ENCODE measurements around the gene HP.

The HP gene

GRCh38 chr16:72101195-72101594 lies 46.9 kb downstream of the HP start:
- H3K4me3 ChIP-seq (ENCODE audit: low read length) = no peak overlapping the region
- TF ChIP-seq, protein P1, sequence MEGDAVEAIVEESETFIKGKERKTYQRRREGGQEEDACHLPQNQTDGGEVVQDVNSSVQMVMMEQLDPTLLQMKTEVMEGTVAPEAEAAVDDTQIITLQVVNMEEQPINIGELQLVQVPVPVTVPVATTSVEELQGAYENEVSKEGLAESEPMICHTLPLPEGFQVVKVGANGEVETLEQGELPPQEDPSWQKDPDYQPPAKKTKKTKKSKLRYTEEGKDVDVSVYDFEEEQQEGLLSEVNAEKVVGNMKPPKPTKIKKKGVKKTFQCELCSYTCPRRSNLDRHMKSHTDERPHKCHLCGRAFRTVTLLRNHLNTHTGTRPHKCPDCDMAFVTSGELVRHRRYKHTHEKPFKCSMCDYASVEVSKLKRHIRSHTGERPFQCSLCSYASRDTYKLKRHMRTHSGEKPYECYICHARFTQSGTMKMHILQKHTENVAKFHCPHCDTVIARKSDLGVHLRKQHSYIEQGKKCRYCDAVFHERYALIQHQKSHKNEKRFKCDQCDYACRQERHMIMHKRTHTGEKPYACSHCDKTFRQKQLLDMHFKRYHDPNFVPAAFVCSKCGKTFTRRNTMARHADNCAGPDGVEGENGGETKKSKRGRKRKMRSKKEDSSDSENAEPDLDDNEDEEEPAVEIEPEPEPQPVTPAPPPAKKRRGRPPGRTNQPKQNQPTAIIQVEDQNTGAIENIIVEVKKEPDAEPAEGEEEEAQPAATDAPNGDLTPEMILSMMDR (conservative IDR thresholded peaks at IDR 0.05; ENCODE audit: low read depth, low read length) = no peak
- DNase-seq (ENCODE audit: low read depth) = no peak

DNA sequence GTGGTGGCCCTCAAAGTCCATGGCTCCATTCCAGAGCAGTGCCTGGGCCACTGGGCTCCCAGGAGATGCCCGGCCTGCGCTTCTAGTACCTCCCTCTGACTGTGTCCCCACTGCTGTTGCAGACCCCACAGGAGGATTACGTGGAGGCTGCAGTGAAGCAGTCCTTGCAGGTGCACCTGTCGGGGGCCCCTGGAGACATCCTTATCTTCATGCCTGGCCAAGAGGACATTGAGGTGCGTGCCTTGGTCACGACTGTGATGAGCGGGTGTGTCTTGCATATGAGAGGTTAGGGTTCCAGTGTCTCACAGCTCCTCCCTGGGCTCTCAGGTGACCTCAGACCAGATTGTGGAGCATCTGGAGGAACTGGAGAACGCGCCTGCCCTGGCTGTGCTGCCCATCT lies 50.6 kb downstream of the HP start:
- no peak for DNase-seq (ENCODE audit: low read depth)
- TF ChIP-seq, protein P1 (conservative IDR thresholded peaks at IDR 0.05; ENCODE audit: low read depth, low read length) = no peak
- no peak overlapping the region for H3K4me3 ChIP-seq (ENCODE audit: low read length)

GRCh38 chr16:72105978-72106377 lies 51.7 kb downstream of the HP start:
- no peak for DNase-seq (ENCODE audit: low read depth)
- TF ChIP-seq, protein P1 (conservative IDR thresholded peaks at IDR 0.05; ENCODE audit: low read depth, low read length) = no peak
- no peak overlapping the region for H3K4me3 ChIP-seq (ENCODE audit: low read length)

DNA sequence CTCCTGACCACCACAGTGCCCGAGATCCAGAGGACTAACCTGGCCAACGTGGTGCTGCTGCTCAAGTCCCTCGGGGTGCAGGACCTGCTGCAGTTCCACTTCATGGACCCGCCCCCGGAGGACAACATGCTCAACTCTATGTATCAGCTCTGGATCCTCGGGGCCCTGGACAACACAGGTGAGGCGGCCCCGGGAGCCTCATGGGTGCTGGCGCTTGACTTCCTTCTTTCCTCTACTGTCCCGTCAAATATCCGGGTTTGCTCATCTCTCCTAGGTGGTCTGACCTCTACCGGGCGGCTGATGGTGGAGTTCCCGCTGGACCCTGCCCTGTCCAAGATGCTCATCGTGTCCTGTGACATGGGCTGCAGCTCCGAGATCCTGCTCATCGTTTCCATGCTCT lies 53.1 kb downstream of the HP start:
- DNase-seq (ENCODE audit: low read depth) = no peak
- TF ChIP-seq, protein P1 (conservative IDR thresholded peaks at IDR 0.05; ENCODE audit: low read depth, low read length) = no peak
- no peak overlapping the region for H3K4me3 ChIP-seq (ENCODE audit: low read length)

GRCh38 chr16:72108353-72109102 lies 54.2 kb downstream of the HP start:
- H3K4me3 ChIP-seq (ENCODE audit: low read length) = no peak overlapping the region
- TF ChIP-seq, protein P1 (conservative IDR thresholded peaks at IDR 0.05; ENCODE audit: low read depth, low read length) = no peak
- no peak for DNase-seq (ENCODE audit: low read depth)

DNA sequence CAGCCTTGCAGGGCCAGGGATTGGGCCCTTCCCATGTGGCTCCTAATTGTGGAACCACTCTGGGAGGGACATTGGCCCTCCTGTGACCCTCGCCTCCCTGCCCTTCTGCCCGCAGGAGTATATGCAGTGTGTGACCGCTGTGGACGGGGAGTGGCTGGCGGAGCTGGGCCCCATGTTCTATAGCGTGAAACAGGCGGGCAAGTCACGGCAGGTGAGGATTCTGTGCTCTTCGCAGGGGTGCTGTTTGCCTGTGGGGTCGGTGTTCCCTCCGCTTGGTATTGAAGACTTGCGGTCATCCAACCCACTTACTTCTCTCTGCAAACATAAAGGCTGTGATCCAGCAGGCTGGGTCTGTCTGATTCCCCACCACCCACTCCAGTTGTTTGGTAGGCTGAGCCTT lies 55.0 kb downstream of the HP start:
- no peak overlapping the region for H3K4me3 ChIP-seq (ENCODE audit: low read length)
- DNase-seq (ENCODE audit: low read depth) = no peak
- TF ChIP-seq, protein P1 (conservative IDR thresholded peaks at IDR 0.05; ENCODE audit: low read depth, low read length) = no peak

DNA sequence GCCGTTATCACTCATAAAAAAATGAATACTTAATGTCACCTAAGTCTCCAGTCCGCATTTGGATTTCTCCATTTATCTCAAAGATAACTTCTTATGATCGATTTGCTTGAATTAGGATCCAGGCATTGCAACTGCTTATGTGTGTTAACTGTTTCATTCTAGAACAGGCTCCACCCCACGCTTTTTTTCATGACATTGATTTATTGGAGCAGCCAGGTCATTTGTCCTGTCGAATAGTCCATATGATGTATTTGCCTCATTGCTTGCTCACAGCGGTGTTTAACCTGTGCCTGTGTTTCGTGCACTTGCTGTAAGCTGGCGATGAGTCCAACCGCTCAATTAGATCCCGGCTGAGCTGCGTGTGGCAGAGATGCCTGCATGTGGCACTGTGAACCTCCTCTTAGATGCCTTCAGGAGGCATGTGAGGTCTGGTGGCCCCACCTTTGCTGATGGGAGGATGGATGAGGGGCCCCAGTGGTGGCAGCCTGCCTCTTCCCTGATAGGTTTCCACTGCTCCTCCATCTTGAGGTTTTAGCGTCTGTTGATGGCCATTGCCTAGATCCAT lies 55.7 kb downstream of the HP start:
- H3K4me3 ChIP-seq (ENCODE audit: low read length) = no peak overlapping the region
- no peak for DNase-seq (ENCODE audit: low read depth)
- TF ChIP-seq, protein P1 (conservative IDR thresholded peaks at IDR 0.05; ENCODE audit: low read depth, low read length) = no peak
